T-cell (primary cell): ENCODE results near the gene ABHD3. TPM values are rescaled to one million over a fixed set of nuclear protein-coding genes. Genes with fewer than 3 reads are reported as not detected.
"Not testable (repeated sequence)": the region's sequence is repeated elsewhere in the genome, so short reads cannot be mapped to it uniquely, and the experiment has no call there.

Experiments
- ATAC-seq, 4 experiments: fragments of 200-7000 bp in 3 of 4; fragments of 150-1000 bp in 1 of 4; cut with Tn5 transposase; replicated peaks in 1 of 4; 1 replicate in 3 of 4; 2 replicates in 1 of 4; pipeline ENCODE4 v1.10.0; 2021; ENCODE audit warnings: moderate library complexity in 3 of 4, mild to moderate bottlenecking in 2 of 4, moderate number of reproducible peaks in 1 of 4
- CTCF ChIA-PET, 2 donors: fragments of 300-600 bp; sonication (Branson Sonifier 250); formaldehyde crosslinking; loops; one replicate each; lab custom pipeline; 2022; ENCODE audit warnings: antibody characterized with exemption in 2 of 2; lab: Charles Lee
- POLR2A ChIA-PET, 2 donors: fragments of 300-600 bp; sonication (Branson Sonifier 250); formaldehyde crosslinking; loops; one replicate each; lab custom pipeline; 2022; ENCODE audit warnings: antibody characterized with exemption in 2 of 2; lab: Charles Lee
- DNase-seq, 35 experiments: peaks; one replicate each; pipeline versions ENCODE4 v3.0.0 to v3.0.0-alpha.2; 2013 to 2023
- H3K27ac ChIP-seq: one replicate; pipeline ENCODE4 v1.5.1; 2013; ENCODE audit warnings: low read length
- H3K27me3 ChIP-seq, 2 experiments: replicated peaks in 1 of 2; 1 replicate in 1 of 2; 2 replicates in 1 of 2; pipeline versions ENCODE4 v1.6.1 to v1.7.0; 2013; ENCODE audit warnings: low read length in 1 of 2, mixed read lengths in 1 of 2; ENCODE audit not compliant: control insufficient read depth in 2 of 2, insufficient read depth in 2 of 2; ENCODE audit errors: extremely low read depth in 1 of 2
- H3K36me3 ChIP-seq, 2 donors: 1 replicate in 1 of 2; 2 replicates in 1 of 2; pipeline versions ENCODE4 v1.6.1 to v1.7.0; 2013; ENCODE audit warnings: low read length in 1 of 2; ENCODE audit not compliant: control insufficient read depth in 2 of 2, insufficient read depth in 1 of 2; ENCODE audit errors: extremely low read depth in 1 of 2
- H3K4me1 ChIP-seq, 2 experiments: 1 replicate in 1 of 2; 2 replicates in 1 of 2; pipeline versions ENCODE4 v1.6.1 to v1.7.0; 2013; ENCODE audit warnings: low read length in 2 of 2, mixed read lengths in 1 of 2; ENCODE audit not compliant: insufficient read depth in 2 of 2, control insufficient read depth in 1 of 2; ENCODE audit errors: extremely low read depth in 1 of 2
- H3K4me3 ChIP-seq, 2 donors: 1 replicate in 1 of 2; 2 replicates in 1 of 2; pipeline versions ENCODE4 v1.5.1 to v1.7.0; 2013; ENCODE audit warnings: mild to moderate bottlenecking in 2 of 2, low read length in 1 of 2, moderate library complexity in 1 of 2; ENCODE audit not compliant: control insufficient read depth in 1 of 2; ENCODE audit errors: extremely low read depth in 1 of 2
- H3K9me3 ChIP-seq: 2 replicates; pipeline ENCODE4 v1.7.0; 2013
- H3K27ac Mint-ChIP-seq, 2 donors: one replicate each; pipeline ENCODE4 v1.8.0; 2020 to 2021; ENCODE audit warnings: mild to moderate bottlenecking in 2 of 2, mixed read lengths in 2 of 2
- H3K27me3 Mint-ChIP-seq, 2 donors: one replicate each; pipeline ENCODE4 v1.8.0; 2021 to 2022; ENCODE audit warnings: mixed read lengths in 2 of 2
- H3K36me3 Mint-ChIP-seq: one replicate; pipeline ENCODE4 v1.8.0; 2021; ENCODE audit warnings: mixed read lengths
- H3K4me1 Mint-ChIP-seq, 3 donors: one replicate each; pipeline ENCODE4 v1.8.0; 2020 to 2022; ENCODE audit warnings: mixed read lengths in 3 of 3, mild to moderate bottlenecking in 1 of 3
- H3K4me3 Mint-ChIP-seq, 3 donors: one replicate each; pipeline ENCODE4 v1.8.0; 2020 to 2022; ENCODE audit warnings: mild to moderate bottlenecking in 3 of 3, mixed read lengths in 3 of 3, moderate library complexity in 3 of 3
- H3K9me3 Mint-ChIP-seq, 3 donors: one replicate each; pipeline ENCODE4 v1.8.0; 2020 to 2022; ENCODE audit warnings: mixed read lengths in 3 of 3
- WGBS: methylation state at CpG from one replicate; pipeline ENCODE4 v1.1.5; 2013; ENCODE audit warnings: missing lambda C conversion rate; ENCODE audit not compliant: insufficient coverage; 5-methylcytosine and 5-hydroxymethylcytosine counted together
- total RNA-seq, 35 experiments: library from RNA in 6 of 35; stranded (reverse) in 6 of 35; fragments of 120-200 nt in 1 of 35; gene quantifications; one replicate each; pipeline versions ENCODE4 v1.2.1 to v1.2.4 and lab custom pipeline; 2013 to 2026

Gene ABHD3
- total RNA-seq, 5 donors from 2014 or later (not counting 1 experiment from before 2014, with no cell fraction given): 33.1 to 42.4 (median 42.1) TPM

- CTCF ChIA-PET: no interaction called here
- Mint-ChIP-seq H3K4me3 (no peak overlapping the region), H3K4me1 (peaks cover 2% of the 10 kb centered on the region in 3 donors), H3K27me3 (no peaks in the 10 kb centered on the region), H3K27ac (no peak overlapping the region), H3K9me3 (peaks cover 0 to 20% (median 8%) of the 10 kb centered on the region in 3 donors), H3K36me3 (peaks cover 8% of the 10 kb centered on the region)
- Histone ChIP-seq H3K4me3 (no peak overlapping the region), H3K27me3 (no peaks in the 10 kb centered on the region), H3K4me1 (peaks cover 0 to under 1% of the 10 kb centered on the region in 2 experiments), H3K9me3 (no peaks in the 10 kb centered on the region), H3K27ac (no peak overlapping the region), H3K36me3 (no peaks in the 10 kb centered on the region)
- DNase-seq: no peak
- no peak for ATAC-seq
- WGBS: no CpG with 5 or more reads among the region's 1 CpG
- POLR2A ChIA-PET: no interaction called here
Observed at GRCh38 chr18:21714474-21714873, 9.9 kb upstream of the ABHD3 start.

GRCh38 chr18:21707130-21707529 is 2.6 kb upstream of the ABHD3 start:
- CTCF ChIA-PET: interaction anchor here in 1 of 2 donors (0.6 to 1.1 kb wide), 2 partner anchors 33 to 42 kb away, joined by 3 to 4 read pairs; partner anchors contain the start of gene MIB1
- H3K4me1 ChIP-seq: peaks cover 3 to 18% of the 10 kb centered on the region in 2 experiments
- H3K36me3 Mint-ChIP-seq, H3K4me3 ChIP-seq, H3K9me3 ChIP-seq, POLR2A ChIA-PET, H3K27ac ChIP-seq, H3K9me3 Mint-ChIP-seq, H3K27ac Mint-ChIP-seq, H3K36me3 ChIP-seq, H3K27me3 ChIP-seq, H3K27me3 Mint-ChIP-seq, DNase-seq, H3K4me3 Mint-ChIP-seq, ATAC-seq: not testable (repeated sequence)
- WGBS: 86% methylated on average over 7 of the region's 7 CpGs
- peaks cover 23 to 32% (median 29%) of the 10 kb centered on the region in 3 donors for H3K4me1 Mint-ChIP-seq

- DNase-seq (no peak), ATAC-seq (no peak)
- Histone ChIP-seq H3K4me3 (no peak overlapping the region), H3K36me3 (peaks cover 4 to 9% of the 10 kb centered on the region in 2 donors), H3K9me3 (no peaks in the 10 kb centered on the region), H3K4me1 (peaks cover 3 to 18% of the 10 kb centered on the region in 2 experiments), H3K27me3 (no peaks in the 10 kb centered on the region), H3K27ac (no peak overlapping the region)
- 92% methylated on average over 28 of the region's 28 CpGs for WGBS
- H3K9me3 Mint-ChIP-seq: no peaks in the 10 kb centered on the region
- POLR2A ChIA-PET: no interaction called here
- no peak overlapping the region for H3K27ac Mint-ChIP-seq
- H3K4me1 Mint-ChIP-seq: peaks cover 23 to 32% (median 31%) of the 10 kb centered on the region in 3 donors
- H3K27me3 Mint-ChIP-seq: no peaks in the 10 kb centered on the region
- CTCF ChIA-PET: no interaction called here
- no peak overlapping the region for H3K4me3 Mint-ChIP-seq
- H3K36me3 Mint-ChIP-seq: peaks cover 9% of the 10 kb centered on the region
Observed at GRCh38 chr18:21706386-21706865, 1.9 kb upstream of the ABHD3 start.

- H3K4me1 ChIP-seq: peaks cover 3 to 14% of the 10 kb centered on the region in 2 experiments
- H3K27me3 ChIP-seq: no peaks in the 10 kb centered on the region
- no peaks in the 10 kb centered on the region for H3K9me3 ChIP-seq
- WGBS: 0% methylated on average over 7 of the region's 17 CpGs
- no peaks in the 10 kb centered on the region for H3K9me3 Mint-ChIP-seq
- H3K4me1 Mint-ChIP-seq: peaks cover 18 to 27% (median 25%) of the 10 kb centered on the region in 3 donors
- POLR2A ChIA-PET: no interaction called here
- peak overlapping the region; percentile 91 to 97 (median 97) for H3K4me3 Mint-ChIP-seq
- CTCF ChIA-PET: interaction anchor here (0.7 to 1.0 kb wide), 2 partner anchors 19 to 102 kb away, joined by 3 read pairs; no protein-coding TSS in a partner anchor
- H3K36me3 ChIP-seq: peaks cover 12 to 18% of the 10 kb centered on the region in 2 donors
- peaks cover 20% of the 10 kb centered on the region for H3K36me3 Mint-ChIP-seq
- peak overlapping the region; percentile 84 to 98 for H3K4me3 ChIP-seq
- no peaks in the 10 kb centered on the region for H3K27me3 Mint-ChIP-seq
- ATAC-seq: no peak
- DNase-seq: peak in 8 of 35 experiments; percentile 3 to 43 (median 14)
- H3K27ac ChIP-seq: peak overlapping the region; percentile 84
- peak overlapping the region; percentile 92 to 95 for H3K27ac Mint-ChIP-seq
Observed at GRCh38 chr18:21703241-21703820, 1.2 kb downstream of the ABHD3 start.

- H3K4me1 Mint-ChIP-seq: peaks cover 18 to 29% (median 25%) of the 10 kb centered on the region in 3 donors
- H3K27me3 ChIP-seq: no peaks in the 10 kb centered on the region
- H3K27ac Mint-ChIP-seq: peak overlapping the region; percentile 52 to 95
- no peak overlapping the region for H3K27ac ChIP-seq
- DNase-seq (no peak), ATAC-seq (no peak)
- peaks cover 24% of the 10 kb centered on the region for H3K36me3 Mint-ChIP-seq
- no peaks in the 10 kb centered on the region for H3K9me3 Mint-ChIP-seq
- peak overlapping the region in 1 of 2 donors; percentile 84 for H3K4me3 ChIP-seq
- ChIA-PET POLR2A (interaction anchor here in 1 of 2 donors (0.6 kb wide), 1 partner anchor 36 kb away, joined by 13 read pairs; no protein-coding TSS in a partner anchor), CTCF (interaction anchor here in 1 of 2 donors (0.7 kb wide), 1 partner anchor 18 kb away, joined by 3 read pairs; no protein-coding TSS in a partner anchor)
- peaks cover 14 to 21% of the 10 kb centered on the region in 2 donors for H3K36me3 ChIP-seq
- H3K9me3 ChIP-seq: no peaks in the 10 kb centered on the region
- H3K4me3 Mint-ChIP-seq: peak overlapping the region; percentile 91 to 97 (median 97)
- H3K4me1 ChIP-seq: peaks cover 3 to 14% of the 10 kb centered on the region in 2 experiments
- no peaks in the 10 kb centered on the region for H3K27me3 Mint-ChIP-seq
- no CpG with 5 or more reads among the region's 5 CpGs for WGBS
Observed at GRCh38 chr18:21702602-21703001, 2.0 kb downstream of the ABHD3 start.

GRCh38 chr18:21701621-21702020 is 3.0 kb downstream of the ABHD3 start:
- Mint-ChIP-seq H3K9me3 (no peaks in the 10 kb centered on the region), H3K4me3 (no peak overlapping the region), H3K27ac (no peak overlapping the region), H3K27me3 (no peaks in the 10 kb centered on the region), H3K4me1 (peaks cover 18 to 29% (median 25%) of the 10 kb centered on the region in 3 donors), H3K36me3 (peaks cover 25% of the 10 kb centered on the region)
- ChIA-PET POLR2A (interaction anchor here in 1 of 2 donors (0.6 to 1.2 kb wide), 5 partner anchors 16 to 590 kb away, joined by 3 to 5 read pairs (median 4); partner anchors contain the start of genes ESCO1, MIB1 and ROCK1), CTCF (interaction anchor here (0.5 to 1.2 kb wide), 5 partner anchors 18 to 129 kb away, joined by 3 to 4 read pairs (median 3); partner anchors contain the start of genes ESCO1 (in 1 of the 2) and SNRPD1 (in 1 of the 2))
- no peaks in the 10 kb centered on the region for H3K27me3 ChIP-seq
- H3K4me3 ChIP-seq: no peak overlapping the region
- no peak overlapping the region for H3K27ac ChIP-seq
- H3K9me3 ChIP-seq: no peaks in the 10 kb centered on the region
- DNase-seq (no peak), ATAC-seq (no peak)
- H3K4me1 ChIP-seq: peaks cover 3 to 14% of the 10 kb centered on the region in 2 experiments
- WGBS: no CpG with 5 or more reads among the region's 2 CpGs
- H3K36me3 ChIP-seq: peaks cover 14 to 23% of the 10 kb centered on the region in 2 donors
